IMR-90 (cell line): ENCODE results near the gene CD93. TPM values are rescaled to one million over a fixed set of nuclear protein-coding genes. Genes with fewer than 3 reads are reported as not detected.

Experiments
- ATAC-seq: fragments of 200-7000 bp; cut with Tn5 transposase; 2 replicates; pipeline ENCODE4 v1.9.1; 2020; ENCODE audit warnings: low read depth, mild to moderate bottlenecking, moderate library complexity
- BruUV-seq: library from RNA; stranded (reverse); fragments of 400-500 nt; replicated peaks from 2 replicates; lab custom pipeline; 2021; lab: Mats Ljungman, UMichigan
- CTCF ChIA-PET: fragments of 300-600 bp; formaldehyde crosslinking; extraction: SDS; loops from one replicate; lab custom pipeline; 2021; ENCODE audit warnings: antibody characterized with exemption; lab: Yijun Ruan, JAX
- POLR2A ChIA-PET: fragments of 300-600 bp; sonication (Branson Sonifier 250); formaldehyde crosslinking; loops from one replicate; lab custom pipeline; 2022; ENCODE audit warnings: antibody characterized with exemption; ENCODE audit not compliant: unreplicated experiment; lab: Charles Lee
- DNase-seq: peaks from one replicate; pipeline ENCODE4 v3.0.0; 2013
- H2AFZ ChIP-seq: replicated peaks from 2 replicates; pipeline ENCODE3; 2013; ENCODE audit warnings: low read length, mild to moderate bottlenecking; ENCODE audit not compliant: poor library complexity
- H2AK5ac ChIP-seq: 2 replicates; pipeline ENCODE4 v1.6.1; 2013; ENCODE audit warnings: low read depth, low read length, inconsistent platforms
- H2AK9ac ChIP-seq: replicated peaks from 2 replicates; pipeline ENCODE3; 2013; ENCODE audit warnings: mild to moderate bottlenecking, low read depth, low read length, moderate library complexity; ENCODE audit not compliant: poor library complexity
- H2BK120ac ChIP-seq: 2 replicates; pipeline ENCODE4 v1.6.1; 2013; ENCODE audit warnings: low read depth, low read length, inconsistent platforms
- H2BK15ac ChIP-seq: 3 replicates; pipeline ENCODE4 v1.6.1; 2013; ENCODE audit warnings: low read depth, low read length, inconsistent platforms
- H2BK20ac ChIP-seq: 2 replicates; pipeline ENCODE4 v1.6.1; 2013; ENCODE audit warnings: low read depth, mild to moderate bottlenecking, inconsistent platforms, low read length, moderate library complexity
- H2BK5ac ChIP-seq: 2 replicates; pipeline ENCODE4 v1.6.1; 2013; ENCODE audit warnings: mild to moderate bottlenecking, low read depth, low read length, inconsistent platforms; ENCODE audit not compliant: poor library complexity, severe bottlenecking
- H3K14ac ChIP-seq: replicated peaks from 2 replicates; pipeline ENCODE4 v1.6.1; 2013; ENCODE audit warnings: low read depth, low read length, inconsistent platforms
- H3K18ac ChIP-seq: 2 replicates; pipeline ENCODE4 v1.6.1; 2013; ENCODE audit warnings: low read depth, low read length, control low read depth
- H3K23ac ChIP-seq: 2 replicates; pipeline ENCODE4 v1.6.1; 2013; ENCODE audit warnings: low read depth, low read length, inconsistent platforms
- H3K27ac ChIP-seq: 2 replicates; pipeline ENCODE4 v1.5.1; 2013; ENCODE audit warnings: mild to moderate bottlenecking, control low read depth, low read length; ENCODE audit not compliant: insufficient read depth
- H3K27me3 ChIP-seq: 2 replicates; pipeline ENCODE4 v1.6.1; 2013; ENCODE audit warnings: low read length; ENCODE audit not compliant: control insufficient read depth, insufficient read depth
- H3K36me3 ChIP-seq: 2 replicates; pipeline ENCODE4 v1.6.1; 2013; ENCODE audit warnings: low read length, mixed read lengths; ENCODE audit not compliant: control insufficient read depth, insufficient read depth
- H3K4ac ChIP-seq: 2 replicates; pipeline ENCODE4 v1.6.1; 2013; ENCODE audit warnings: low read depth, low read length, inconsistent platforms
- H3K4me1 ChIP-seq: 2 replicates; pipeline ENCODE4 v1.6.1; 2013; ENCODE audit warnings: low read length, mixed read lengths; ENCODE audit not compliant: control insufficient read depth, insufficient read depth
- H3K4me2 ChIP-seq: 2 replicates; pipeline ENCODE4 v1.6.1; 2013; ENCODE audit warnings: low read depth, mild to moderate bottlenecking, control low read depth, low read length, moderate library complexity
- H3K4me3 ChIP-seq: 2 replicates; pipeline ENCODE4 v1.5.1; 2013; ENCODE audit warnings: low read depth, mild to moderate bottlenecking, control low read depth, low read length, moderate library complexity; ENCODE audit not compliant: insufficient read depth
- H3K56ac ChIP-seq: 2 replicates; pipeline ENCODE4 v1.6.1; 2013; ENCODE audit warnings: low read length, inconsistent platforms; ENCODE audit not compliant: insufficient read depth; ENCODE audit errors: extremely low read depth
- H3K79me1 ChIP-seq, 2 experiments: 2 replicates each; pipeline ENCODE4 v1.6.1; 2013; ENCODE audit warnings: low read length in 2 of 2, inconsistent platforms in 1 of 2, low read depth in 1 of 2
- H3K9ac ChIP-seq: 2 replicates; pipeline ENCODE4 v1.6.1; 2013; ENCODE audit warnings: low read depth, low read length, control low read depth
- H3K9me1 ChIP-seq: 2 replicates; pipeline ENCODE4 v1.6.1; 2013; ENCODE audit warnings: low read length, inconsistent platforms; ENCODE audit not compliant: insufficient read depth
- H3K9me3 ChIP-seq: 2 replicates; pipeline ENCODE4 v1.6.1; 2013; ENCODE audit warnings: low read length; ENCODE audit not compliant: control insufficient read depth, insufficient read depth
- H4K20me1 ChIP-seq: 2 replicates; pipeline ENCODE4 v1.6.1; 2013; ENCODE audit warnings: low read length, inconsistent platforms; ENCODE audit not compliant: insufficient read depth
- H4K5ac ChIP-seq: 2 replicates; pipeline ENCODE4 v1.6.1; 2013; ENCODE audit warnings: mild to moderate bottlenecking, low read depth, low read length, control low read depth
- H4K8ac ChIP-seq, 2 experiments: 2 replicates each; pipeline ENCODE4 v1.6.1; 2013; ENCODE audit warnings: low read depth in 2 of 2, low read length in 2 of 2, control low read depth in 1 of 2, inconsistent platforms in 1 of 2
- H4K91ac ChIP-seq: 2 replicates; pipeline ENCODE4 v1.6.1; 2013; ENCODE audit warnings: low read depth, low read length, inconsistent platforms; ENCODE audit not compliant: insufficient read depth
- MAFK ChIP-seq: IDR thresholded peaks from 2 replicates; pipeline ENCODE4 v1.6.1; 2012; ENCODE audit warnings: low read depth, low read length, improper control_type of control experiment
- RAD21 ChIP-seq: IDR thresholded peaks from 2 replicates; pipeline ENCODE4 v1.6.1; 2012; ENCODE audit warnings: low read length, improper control_type of control experiment
- WGBS, 2 experiments: methylation state at CpG; one replicate each; pipeline versions ENCODE4 v1.1.5 to v1.1.7; 2013; ENCODE audit warnings: missing lambda C conversion rate in 2 of 2; ENCODE audit not compliant: insufficient read length in 1 of 2; ENCODE audit errors: extremely low coverage in 2 of 2; 5-methylcytosine and 5-hydroxymethylcytosine counted together
- dilution Hi-C: fragments of 300-500 bp; cut with HindIII; formaldehyde crosslinking; loops from one replicate; pipeline ENCODE4 v1.14.3; 2018; ENCODE audit warnings: low sequenced_read_pairs; ENCODE audit not compliant: unreplicated experiment
- in situ Hi-C: fragments of 300-500 bp; cut with MboI; formaldehyde crosslinking; loops from 3 replicates; pipeline ENCODE4 v1.14.3; 2019; ENCODE audit warnings: low sequenced_read_pairs, inconsistent platforms, mixed read lengths
- intact Hi-C: fragments of 100-400 bp; cut with micrococcal nuclease; formaldehyde crosslinking; loops from 2 replicates; pipeline ENCODE4 v1.10.0; 2022
- polyA plus RNA-seq, 3 experiments: library from polyadenylated mRNA; depleted of rRNA; stranded (reverse); fragments of >200 nt; gene quantifications; 2 replicates each; pipeline ENCODE4 v1.2.3, GENCODE V29; 2012; ENCODE audit warnings: low replicate concordance in 1 of 3
- total RNA-seq: library from RNA; depleted of rRNA; stranded (reverse); fragments of >200 nt; gene quantifications from 2 replicates; pipeline ENCODE4 v1.2.3, GENCODE V29; 2012

CD93 gene
- total and polyA plus RNA-seq, 2 of the 4 experiments (the other 2 are of a cell fraction) = under 0.01 to 0.02 TPM

DNA sequence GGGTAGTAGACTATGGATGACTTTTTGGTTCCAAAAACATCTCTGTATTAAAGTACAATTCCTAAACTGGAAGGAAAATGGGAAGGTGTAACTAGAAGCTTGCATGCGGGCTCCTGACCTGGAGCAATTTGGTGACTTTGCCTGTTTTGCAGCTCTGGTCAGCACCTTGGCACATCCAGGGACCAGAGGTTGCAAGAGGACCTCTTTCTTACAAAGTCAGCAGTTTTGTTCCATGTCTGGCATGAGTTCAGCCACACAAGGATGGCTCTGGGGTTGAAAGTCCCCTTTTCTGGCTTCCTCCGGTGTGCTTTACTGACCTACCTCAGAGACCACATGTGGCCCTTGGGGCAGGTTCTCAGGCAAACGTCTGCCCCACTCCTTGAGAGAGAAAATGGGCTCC, 22.7 kb upstream of the CD93 start:
- H3K14ac ChIP-seq = no peak overlapping the region
- TF ChIP-seq MAFK (peak; percentile 26; the same call in 1 of the 2 replicates), RAD21 (no peak)
- H2AK5ac ChIP-seq = no peak overlapping the region
- H3K36me3 ChIP-seq = no peaks in the 10 kb centered on the region
- WGBS, 2 experiments = 40% methylated on average over 1 of the region's 3 CpGs; no CpG with 5 or more reads in 1 of the 2 experiments
- DNase-seq (no peak), ATAC-seq (no peak)
- H2AK9ac ChIP-seq = no peak overlapping the region
- ChIA-PET CTCF (no interaction called here), POLR2A (no interaction called here)
- intact Hi-C loops (no loop called here), dilution Hi-C loops (no loop called here), in situ Hi-C loops (no loop called here)
- no peak overlapping the region for H2BK20ac ChIP-seq
- H2BK120ac ChIP-seq = no peak overlapping the region
- H3K4me2 ChIP-seq = no peak overlapping the region
- H2BK5ac ChIP-seq = no peak overlapping the region
- H4K5ac ChIP-seq = no peak overlapping the region
- H3K9me3 ChIP-seq = no peaks in the 10 kb centered on the region
- no peaks in the 10 kb centered on the region for H3K9me1 ChIP-seq
- H2BK15ac ChIP-seq = no peak overlapping the region
- H3K9ac ChIP-seq = no peak overlapping the region
- no peaks in the 10 kb centered on the region for H3K79me1 ChIP-seq
- no peak overlapping the region for H4K91ac ChIP-seq
- H3K56ac ChIP-seq = no peak overlapping the region
- H3K4me3 ChIP-seq = no peak overlapping the region
- H3K27ac ChIP-seq = no peak overlapping the region
- H4K20me1 ChIP-seq = no peaks in the 10 kb centered on the region
- H3K27me3 ChIP-seq = peaks cover 17% of the 10 kb centered on the region
- no peak overlapping the region for H3K4ac ChIP-seq
- no peak overlapping the region for H3K18ac ChIP-seq
- peaks cover 5% of the 10 kb centered on the region; the same call in 1 of the 2 replicates for H3K4me1 ChIP-seq
- no peak overlapping the region for H4K8ac ChIP-seq
- BruUV-seq = no TSS peak
- no peak overlapping the region for H2AFZ ChIP-seq
- H3K23ac ChIP-seq = no peak overlapping the region
